NCI-H774 (cell line): Measurements from ENCODE around the gene TFF1.

Experiments
- DNase-seq: peaks from one replicate; lab custom pipeline; 2025; lab: John Stamatoyannopoulos, UW

The TFF1 gene

DNA sequence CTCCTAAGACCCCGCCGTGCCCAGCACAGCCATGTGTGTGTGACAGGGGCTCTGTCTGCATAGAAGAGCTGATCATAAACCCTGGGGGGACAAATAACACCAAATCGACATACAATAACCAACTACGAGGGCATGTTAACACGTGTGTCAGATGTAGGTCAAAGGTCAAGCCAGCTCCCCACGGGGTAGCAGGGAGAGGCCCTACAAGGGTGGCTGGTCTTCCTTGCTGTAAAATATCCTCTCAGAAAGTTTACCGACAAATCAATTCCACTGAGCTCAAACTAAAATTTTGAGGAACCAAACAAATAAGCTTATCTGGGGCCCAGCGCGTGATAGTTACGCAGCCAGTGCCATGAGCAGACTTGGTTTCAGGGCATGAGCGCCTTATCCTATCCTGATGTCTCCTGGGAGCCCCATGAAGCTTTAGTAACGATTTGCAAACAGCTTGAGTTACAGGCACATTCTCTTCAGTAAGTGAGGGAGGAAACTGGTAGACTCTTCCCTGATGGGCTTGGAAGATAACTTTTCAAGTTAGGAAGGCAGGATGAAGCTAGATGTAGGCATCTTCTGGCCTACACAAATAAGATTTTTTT, 32.2 kb upstream of the TFF1 start:
- DNase-seq, result no peak

- no peak for DNase-seq
These were observed 31.5 kb upstream of the TFF1 start for GRCh38 chr21:42397746-42398394.

DNA sequence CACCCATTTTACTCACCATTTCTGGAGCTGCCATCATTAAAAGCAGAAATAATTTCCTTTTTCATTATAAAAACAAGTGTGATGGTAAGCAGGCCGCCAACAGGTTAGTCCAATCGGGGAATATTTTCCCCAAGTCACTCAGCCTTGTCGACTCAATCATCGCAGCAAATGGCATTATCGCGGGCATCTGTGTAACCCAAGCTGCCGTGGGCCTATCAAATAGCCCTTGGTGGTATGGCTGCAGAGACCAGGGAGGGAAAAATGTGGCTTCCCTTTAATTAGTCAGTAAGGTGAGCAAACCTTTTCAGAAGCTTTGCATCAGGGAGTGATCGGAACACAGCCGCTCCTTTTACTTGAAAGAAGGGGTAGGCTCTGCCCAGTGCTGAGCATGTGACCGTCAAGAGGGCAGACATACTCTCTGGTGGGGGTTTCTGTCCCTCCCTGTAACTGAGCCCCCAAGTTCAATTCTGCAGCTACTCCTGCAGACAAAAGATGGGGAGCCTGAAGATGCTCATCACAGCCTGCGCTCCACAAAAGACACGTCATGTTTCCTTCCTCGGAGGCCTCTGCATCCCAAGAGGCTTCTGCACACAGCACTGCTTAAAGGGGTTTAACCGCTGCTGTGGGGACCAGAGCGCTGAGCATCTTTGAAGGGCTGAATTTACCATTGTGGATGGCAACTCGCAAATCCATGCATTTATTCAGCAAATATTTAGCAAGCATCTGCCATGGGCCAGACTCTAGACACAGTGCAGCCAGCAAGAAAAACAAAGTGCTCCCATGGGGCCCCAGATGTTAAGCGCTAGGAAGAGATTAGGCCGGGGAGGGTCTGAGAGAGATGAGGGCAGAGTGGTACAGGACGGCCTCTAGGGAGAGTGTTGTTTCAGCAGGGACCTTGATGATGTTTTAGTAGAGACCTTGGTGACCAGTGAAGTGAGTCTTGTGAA, 30.7 kb upstream of the TFF1 start:
- no peak for DNase-seq

DNA sequence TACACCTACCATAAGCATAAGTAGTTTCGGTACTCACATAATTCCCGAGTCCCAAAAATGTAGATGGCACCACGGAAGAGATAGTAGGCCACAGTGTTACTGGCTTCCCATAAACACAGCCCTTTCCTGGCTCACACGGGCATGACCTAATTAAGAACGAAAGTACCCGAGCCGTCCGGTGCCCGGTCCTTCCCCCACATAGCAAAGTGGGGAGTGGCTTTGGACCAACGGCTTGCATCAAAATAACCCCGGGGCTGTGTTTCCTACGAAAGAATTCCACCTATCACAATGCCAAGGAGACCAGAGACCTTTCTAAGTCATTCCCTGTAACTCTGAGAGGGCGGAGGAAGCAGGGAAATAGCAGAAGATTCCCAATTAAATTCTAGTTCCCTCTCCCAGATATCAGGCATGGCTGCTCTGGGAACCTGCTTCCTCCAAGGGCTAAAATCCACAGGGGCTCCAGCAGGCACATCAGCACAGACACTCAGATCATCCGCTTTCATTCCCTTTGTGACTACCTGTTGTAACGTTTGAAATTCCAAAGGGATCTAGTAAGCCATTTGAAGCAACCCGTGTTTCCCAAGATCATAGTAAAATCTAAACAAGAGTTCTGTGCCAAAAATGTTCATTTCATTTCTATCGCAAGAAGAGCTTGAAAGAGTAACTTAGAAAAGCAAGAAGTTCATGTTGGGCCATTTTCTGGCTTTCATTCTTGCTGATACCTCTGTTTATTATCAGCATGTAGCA, 29.7 kb upstream of the TFF1 start, which contains the start of gene TMPRSS3:
TSS of gene TMPRSS3 (minus strand) at position 148 of the 747 bp plus-strand sequence. CDS start 635 bp downstream, outside the sequence.
- DNase-seq, result peak; percentile 5

GRCh38 chr21:42395302-42395701, 29.0 kb upstream of the TFF1 start:
- DNase-seq, result no peak

DNA sequence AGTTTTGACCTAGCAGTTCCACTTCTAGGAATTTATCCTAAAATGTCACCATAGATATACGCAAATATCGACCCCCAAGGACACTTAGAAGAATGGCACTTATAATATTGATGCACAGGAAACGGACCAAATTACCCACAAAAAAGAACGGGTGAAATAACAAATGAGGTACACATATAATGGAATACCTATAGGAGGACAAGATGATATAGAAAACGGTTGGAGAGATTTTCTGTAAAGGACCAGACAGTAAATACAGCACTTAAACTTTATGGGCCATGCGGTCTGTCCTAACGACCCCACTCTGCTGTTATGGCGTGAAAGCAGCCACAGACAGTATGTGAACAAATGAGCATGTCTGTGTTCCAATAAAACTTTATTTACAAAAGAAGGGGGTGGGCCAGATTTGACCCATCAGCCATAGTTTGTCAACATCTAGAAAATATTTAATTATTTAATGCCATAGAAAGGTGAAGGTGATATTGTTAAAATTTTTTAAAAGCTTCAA, 27.2 kb upstream of the TFF1 start:
- no peak for DNase-seq

GRCh38 chr21:42392731-42393442, 26.6 kb upstream of the TFF1 start:
- no peak for DNase-seq

- no peak for DNase-seq
These were observed 25.0 kb upstream of the TFF1 start for GRCh38 chr21:42391297-42391696.

GRCh38 chr21:42390696-42391095, 24.4 kb upstream of the TFF1 start:
- no peak for DNase-seq

GRCh38 chr21:42390193-42390592, 23.9 kb upstream of the TFF1 start:
- DNase-seq, result no peak

GRCh38 chr21:42389449-42389835, 23.1 kb upstream of the TFF1 start:
- peak; percentile 45 for DNase-seq

DNA sequence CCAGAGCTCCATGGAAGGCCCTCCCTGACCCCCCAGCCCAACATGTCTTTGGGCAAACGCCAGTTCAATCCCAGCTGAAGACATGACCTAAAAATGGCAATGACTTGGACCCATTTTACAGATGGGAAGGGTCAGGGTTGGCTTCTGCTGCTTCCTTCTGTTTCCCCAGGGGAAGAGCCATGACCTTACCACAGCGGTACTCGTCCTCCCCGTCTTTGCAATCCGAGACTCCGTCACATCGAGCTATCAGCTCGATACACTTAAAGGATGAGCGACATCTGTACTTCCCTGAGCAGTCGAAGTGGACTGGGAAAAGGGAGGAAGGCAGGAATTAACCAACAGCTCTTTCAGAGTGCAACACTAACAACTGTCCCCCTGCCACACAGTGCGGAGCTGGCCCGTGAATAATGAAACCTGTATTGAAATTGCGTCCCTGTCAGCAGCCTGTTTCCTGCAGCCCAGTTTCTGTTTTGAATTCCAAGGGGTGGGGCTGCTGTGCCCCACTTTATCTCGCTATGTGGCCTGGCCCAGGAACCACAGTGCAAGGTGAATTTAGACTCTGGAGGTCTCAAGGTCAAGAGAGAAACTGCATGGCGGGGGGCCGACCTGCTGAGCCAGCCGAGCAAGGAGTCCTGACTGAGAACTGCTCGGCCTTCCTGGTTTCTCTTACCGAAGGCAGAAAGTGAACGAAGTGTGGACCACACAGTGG, 22.6 kb upstream of the TFF1 start:
- DNase-seq, result no peak

GRCh38 chr21:42387843-42388340, 21.6 kb upstream of the TFF1 start:
- DNase-seq, result no peak

- DNase-seq, result no peak
These were observed 20.8 kb upstream of the TFF1 start for GRCh38 chr21:42387164-42387563.

- DNase-seq, result no peak
These were observed 19.8 kb upstream of the TFF1 start for GRCh38 chr21:42386034-42386591.

- no peak for DNase-seq
These were observed 19.3 kb upstream of the TFF1 start for GRCh38 chr21:42385619-42386018.

DNA sequence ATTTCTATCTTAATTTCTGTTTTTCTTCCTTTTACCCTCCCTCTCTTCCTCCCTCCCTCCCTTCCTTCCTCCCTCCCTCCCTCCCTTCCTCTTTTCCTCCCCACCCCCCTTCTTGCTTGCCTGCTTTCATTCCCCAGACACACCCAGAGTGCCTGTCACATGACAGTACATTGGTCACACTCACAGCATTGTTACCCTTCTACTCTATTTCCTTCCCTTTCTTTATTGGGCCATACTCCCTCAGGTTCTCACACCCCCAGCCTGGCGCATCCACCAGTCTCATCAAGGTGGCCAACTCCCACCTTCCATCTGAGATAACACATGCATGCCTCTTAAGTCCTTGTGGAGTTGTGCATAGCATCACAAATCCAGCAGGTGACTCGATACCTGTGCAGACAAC, 18.7 kb upstream of the TFF1 start:
- no peak for DNase-seq

- DNase-seq, result no peak
These were observed 18.0 kb upstream of the TFF1 start for GRCh38 chr21:42384156-42384945.

- DNase-seq, result no peak
These were observed 17.0 kb upstream of the TFF1 start for GRCh38 chr21:42383331-42383730.
